Adipocyte (in vitro differentiated cells): ENCODE results near the gene UBE2Q1.

ENCODE experiments used
- DNase-seq: peaks from one replicate; pipeline ENCODE4 v3.0.0-alpha.2; 2015; ENCODE audit warnings: low read depth
- H3K27me3 ChIP-seq: replicated peaks from 2 replicates; pipeline ENCODE4 v1.7.0; 2013; ENCODE audit warnings: mild to moderate bottlenecking, low read length, moderate library complexity; ENCODE audit not compliant: control insufficient read depth, insufficient read depth
- H3K36me3 ChIP-seq: 2 replicates; pipeline ENCODE4 v1.7.0; 2013; ENCODE audit warnings: low read length, mild to moderate bottlenecking, moderate library complexity; ENCODE audit not compliant: control insufficient read depth, insufficient read depth, severe bottlenecking
- H3K4me1 ChIP-seq: 2 replicates; pipeline ENCODE4 v1.7.0; 2013; ENCODE audit warnings: mild to moderate bottlenecking, low read length, moderate library complexity; ENCODE audit not compliant: control insufficient read depth, insufficient read depth
- H3K4me3 ChIP-seq: 2 replicates; pipeline ENCODE4 v1.7.0; 2013; ENCODE audit warnings: mild to moderate bottlenecking, low read length, moderate library complexity
- H3K9ac ChIP-seq: 2 replicates; pipeline ENCODE4 v1.7.0; 2013; ENCODE audit warnings: mild to moderate bottlenecking, low read length, moderate library complexity
- H3K9me3 ChIP-seq: 2 replicates; pipeline ENCODE4 v1.7.0; 2013; ENCODE audit warnings: mild to moderate bottlenecking, low read length, moderate library complexity; ENCODE audit not compliant: control insufficient read depth

Gene UBE2Q1

DNA sequence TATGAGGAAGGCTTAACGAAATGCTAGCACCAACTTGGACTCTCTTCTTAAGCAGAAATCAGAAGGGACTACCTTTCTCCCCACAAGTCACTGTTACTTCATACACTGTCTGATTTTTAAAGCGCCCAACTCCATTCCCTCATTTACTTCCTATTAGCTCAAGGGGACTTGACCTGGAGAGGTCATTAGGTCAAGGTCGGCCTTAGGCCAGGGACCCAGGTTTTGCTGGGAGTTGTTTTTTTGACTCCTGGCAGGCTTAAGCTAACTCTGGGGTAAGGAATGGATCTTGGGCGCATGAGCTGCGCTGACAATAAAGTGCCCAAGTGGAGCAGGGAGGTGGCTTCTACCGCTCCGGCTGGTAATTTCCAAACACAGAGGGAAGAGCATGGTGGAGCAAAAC lies 32.7 kb upstream of the UBE2Q1 start:
- no peak for DNase-seq
- Histone ChIP-seq H3K4me1 (no peaks in the 10 kb centered on the region), H3K4me3 (no peak overlapping the region), H3K36me3 (peaks cover 99% of the 10 kb centered on the region), H3K9me3 (no peaks in the 10 kb centered on the region), H3K27me3 (no peaks in the 10 kb centered on the region), H3K9ac (no peak overlapping the region)

GRCh38 chr1:154590756-154591155 lies 32.3 kb upstream of the UBE2Q1 start:
- Histone ChIP-seq H3K9ac (no peak overlapping the region), H3K27me3 (no peaks in the 10 kb centered on the region), H3K4me1 (no peaks in the 10 kb centered on the region), H3K36me3 (peaks cover 99% of the 10 kb centered on the region), H3K9me3 (no peaks in the 10 kb centered on the region), H3K4me3 (no peak overlapping the region)
- no peak for DNase-seq

GRCh38 chr1:154589780-154590179 lies 31.3 kb upstream of the UBE2Q1 start:
- H3K27me3 ChIP-seq: no peaks in the 10 kb centered on the region
- H3K4me1 ChIP-seq: no peaks in the 10 kb centered on the region
- no peaks in the 10 kb centered on the region for H3K9me3 ChIP-seq
- peaks cover 99% of the 10 kb centered on the region for H3K36me3 ChIP-seq
- H3K9ac ChIP-seq: no peak overlapping the region
- no peak for DNase-seq
- H3K4me3 ChIP-seq: no peak overlapping the region

GRCh38 chr1:154586641-154587040 lies 28.2 kb upstream of the UBE2Q1 start:
- no peaks in the 10 kb centered on the region for H3K4me1 ChIP-seq
- DNase-seq: no peak
- H3K9ac ChIP-seq: no peak overlapping the region
- H3K36me3 ChIP-seq: peaks cover 100% of the 10 kb centered on the region
- H3K4me3 ChIP-seq: no peak overlapping the region
- H3K27me3 ChIP-seq: no peaks in the 10 kb centered on the region
- no peaks in the 10 kb centered on the region for H3K9me3 ChIP-seq

DNA sequence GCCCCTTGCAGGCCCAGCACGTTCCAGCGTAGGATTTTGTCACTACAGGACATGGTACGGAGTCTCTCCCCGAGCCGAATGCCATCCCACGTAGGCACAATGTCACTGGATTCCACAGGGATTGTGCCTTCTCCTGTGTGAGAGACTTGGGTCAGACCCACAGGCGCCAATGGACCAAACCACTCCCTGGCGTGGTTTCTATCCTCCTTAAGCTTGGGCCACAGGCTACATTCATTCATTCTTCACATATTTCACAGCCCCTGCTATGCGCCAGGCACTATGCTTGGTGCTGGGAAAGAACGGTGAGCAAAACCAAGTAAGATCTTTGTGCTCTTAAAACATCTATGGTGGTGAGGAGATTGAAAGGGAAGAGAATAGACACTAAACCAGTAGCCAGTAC lies 27.8 kb upstream of the UBE2Q1 start:
- peaks cover 98% of the 10 kb centered on the region for H3K36me3 ChIP-seq
- no peak overlapping the region for H3K4me3 ChIP-seq
- H3K27me3 ChIP-seq: no peaks in the 10 kb centered on the region
- no peaks in the 10 kb centered on the region for H3K9me3 ChIP-seq
- no peak for DNase-seq
- no peaks in the 10 kb centered on the region for H3K4me1 ChIP-seq
- H3K9ac ChIP-seq: no peak overlapping the region

- Histone ChIP-seq H3K9me3 (no peaks in the 10 kb centered on the region), H3K4me3 (no peak overlapping the region), H3K27me3 (no peaks in the 10 kb centered on the region), H3K9ac (no peak overlapping the region), H3K4me1 (no peaks in the 10 kb centered on the region), H3K36me3 (peaks cover 98% of the 10 kb centered on the region)
- no peak for DNase-seq
Observed at GRCh38 chr1:154584267-154584994, 26.0 kb upstream of the UBE2Q1 start.

- no peak for DNase-seq
- no peak overlapping the region for H3K9ac ChIP-seq
- no peak overlapping the region for H3K4me3 ChIP-seq
- H3K36me3 ChIP-seq: peaks cover 97% of the 10 kb centered on the region
- no peaks in the 10 kb centered on the region for H3K9me3 ChIP-seq
- no peaks in the 10 kb centered on the region for H3K4me1 ChIP-seq
- H3K27me3 ChIP-seq: no peaks in the 10 kb centered on the region
Observed at GRCh38 chr1:154583773-154584172, 25.3 kb upstream of the UBE2Q1 start.

GRCh38 chr1:154582885-154583284 lies 24.4 kb upstream of the UBE2Q1 start:
- peaks cover 7% of the 10 kb centered on the region for H3K4me1 ChIP-seq
- DNase-seq: no peak
- peaks cover 96% of the 10 kb centered on the region for H3K36me3 ChIP-seq
- H3K9ac ChIP-seq: no peak overlapping the region
- no peaks in the 10 kb centered on the region for H3K27me3 ChIP-seq
- no peak overlapping the region for H3K4me3 ChIP-seq
- H3K9me3 ChIP-seq: no peaks in the 10 kb centered on the region

DNA sequence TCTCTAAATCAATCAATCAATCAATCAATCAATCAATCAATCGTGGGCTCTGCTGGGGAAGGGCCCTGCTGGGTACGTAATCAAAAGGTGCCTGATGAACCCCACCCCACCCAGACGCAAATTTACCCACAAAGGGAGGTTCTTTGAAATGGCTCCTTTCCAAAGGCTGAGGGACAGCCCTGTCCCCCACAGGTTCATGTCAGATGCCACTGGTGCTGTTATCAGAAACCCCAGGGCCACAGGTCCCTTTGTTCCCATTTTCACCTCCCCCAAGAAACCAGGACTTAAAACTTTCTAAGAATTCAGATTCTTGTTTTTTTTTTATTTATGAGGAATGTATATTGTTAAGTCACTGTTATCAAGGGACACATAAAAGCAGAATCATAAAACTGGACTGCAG lies 23.3 kb upstream of the UBE2Q1 start:
- no peak overlapping the region for H3K9ac ChIP-seq
- H3K9me3 ChIP-seq: no peaks in the 10 kb centered on the region
- no peak overlapping the region for H3K4me3 ChIP-seq
- H3K36me3 ChIP-seq: peaks cover 85% of the 10 kb centered on the region
- no peaks in the 10 kb centered on the region for H3K27me3 ChIP-seq
- peaks cover 8% of the 10 kb centered on the region for H3K4me1 ChIP-seq
- no peak for DNase-seq

- peaks cover 12% of the 10 kb centered on the region for H3K4me1 ChIP-seq
- DNase-seq: no peak
- H3K36me3 ChIP-seq: peaks cover 61% of the 10 kb centered on the region
- H3K9ac ChIP-seq: no peak overlapping the region
- no peaks in the 10 kb centered on the region for H3K27me3 ChIP-seq
- no peak overlapping the region for H3K4me3 ChIP-seq
- no peaks in the 10 kb centered on the region for H3K9me3 ChIP-seq
Observed at GRCh38 chr1:154579374-154579773, 20.9 kb upstream of the UBE2Q1 start.

DNA sequence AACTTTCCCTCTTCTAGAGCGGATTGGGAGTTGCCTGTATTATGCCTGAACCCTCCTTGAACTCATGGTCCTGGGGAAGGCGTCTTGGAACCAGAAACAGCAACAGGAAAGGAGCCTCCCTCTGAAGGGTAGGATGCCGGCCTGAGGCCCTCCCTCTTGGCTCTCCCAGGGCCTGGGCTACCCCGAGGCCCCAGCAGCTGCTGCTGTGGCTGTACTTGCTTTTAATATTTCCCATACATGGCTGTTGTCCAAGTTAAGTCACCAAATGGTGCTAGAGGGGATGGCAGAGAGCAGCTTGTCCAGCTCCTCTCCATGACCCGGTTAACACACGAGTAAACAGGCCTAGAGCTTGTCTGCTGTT lies 19.6 kb upstream of the UBE2Q1 start:
- DNase-seq: no peak
- H3K36me3 ChIP-seq: peaks cover 48% of the 10 kb centered on the region
- no peaks in the 10 kb centered on the region for H3K9me3 ChIP-seq
- peaks cover 12% of the 10 kb centered on the region for H3K4me1 ChIP-seq
- no peak overlapping the region for H3K9ac ChIP-seq
- H3K4me3 ChIP-seq: no peak overlapping the region
- no peaks in the 10 kb centered on the region for H3K27me3 ChIP-seq
